GM23338 (cell line): ENCODE data around the gene ADAMTSL2.

Experiments
- EZH2 ChIP-seq: fragments of 200-600 bp; sonication (generic); IDR thresholded peaks from one replicate; pipeline ENCODE4 v1.8.0; 2017; ENCODE audit warnings: antibody characterized with exemption, mild to moderate bottlenecking, low read depth; ENCODE audit not compliant: unreplicated experiment
- EZH2phosphoT487 ChIP-seq: fragments of 200-600 bp; sonication (generic); IDR thresholded peaks from one replicate; pipeline ENCODE4 v1.8.1; 2018; ENCODE audit warnings: antibody characterized with exemption; ENCODE audit not compliant: unreplicated experiment
- JUNB ChIP-seq: IDR thresholded peaks from one replicate; pipeline ENCODE4 v1.6.1; 2016; ENCODE audit warnings: antibody characterized with exemption; ENCODE audit not compliant: unreplicated experiment
- POLR2AphosphoS5 ChIP-seq: IDR thresholded peaks from 2 replicates; pipeline ENCODE4 v1.6.1; 2016; ENCODE audit warnings: antibody characterized with exemption, low read depth
- ZNF331 ChIP-seq: fragments of 250-450 bp; sonication (Bioruptor Pico); IDR thresholded peaks from 2 replicates; pipeline ENCODE4 v1.5.0; 2020; ENCODE audit warnings: low read depth, mild to moderate bottlenecking, moderate library complexity
- TF ChIP-seq, protein P1 (sequence below), 2 experiments: fragments of 200-600 bp in 1 of 2; sonication (generic) in 1 of 2; conservative IDR thresholded peaks; 2 replicates each; pipeline versions ENCODE4 v1.5.1 to v1.6.1; 2016 to 2017; ENCODE audit warnings: antibody characterized with exemption in 2 of 2, low read depth in 2 of 2, mild to moderate bottlenecking in 2 of 2, moderate library complexity in 1 of 2
- TF ChIP-seq, protein P2 (sequence below): IDR thresholded peaks from one replicate; pipeline ENCODE4 v1.6.1; 2018; ENCODE audit warnings: antibody characterized with exemption; ENCODE audit not compliant: unreplicated experiment
- TF ChIP-seq, protein P3 (sequence below): IDR thresholded peaks from 2 replicates; pipeline ENCODE4 v1.6.1; 2016; ENCODE audit warnings: antibody characterized with exemption

DNA sequence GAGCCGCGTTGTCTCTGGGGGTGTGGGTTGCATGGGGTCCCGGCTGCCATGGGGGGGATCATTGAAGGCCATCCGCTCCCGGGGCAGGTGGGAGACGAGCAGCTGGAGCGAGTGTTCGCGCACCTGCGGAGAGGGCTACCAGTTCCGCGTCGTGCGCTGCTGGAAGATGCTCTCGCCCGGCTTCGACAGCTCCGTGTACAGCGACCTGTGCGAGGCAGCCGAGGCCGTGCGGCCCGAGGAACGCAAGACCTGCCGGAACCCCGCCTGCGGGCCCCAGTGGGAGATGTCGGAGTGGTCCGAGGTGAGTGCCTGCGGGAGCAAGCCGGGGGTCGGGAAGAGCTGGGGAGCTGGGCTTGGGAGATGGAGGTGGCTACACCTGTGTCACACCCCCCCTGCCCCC is 33.7 kb downstream of the ADAMTSL2 start:
- TF ChIP-seq JUNB (no peak), POLR2AphosphoS5 (no peak), EZH2 (no peak), ZNF331 (CRISPR knock-in tag) (no peak), EZH2phosphoT487 (no peak)
- TF ChIP-seq, protein P1, sequence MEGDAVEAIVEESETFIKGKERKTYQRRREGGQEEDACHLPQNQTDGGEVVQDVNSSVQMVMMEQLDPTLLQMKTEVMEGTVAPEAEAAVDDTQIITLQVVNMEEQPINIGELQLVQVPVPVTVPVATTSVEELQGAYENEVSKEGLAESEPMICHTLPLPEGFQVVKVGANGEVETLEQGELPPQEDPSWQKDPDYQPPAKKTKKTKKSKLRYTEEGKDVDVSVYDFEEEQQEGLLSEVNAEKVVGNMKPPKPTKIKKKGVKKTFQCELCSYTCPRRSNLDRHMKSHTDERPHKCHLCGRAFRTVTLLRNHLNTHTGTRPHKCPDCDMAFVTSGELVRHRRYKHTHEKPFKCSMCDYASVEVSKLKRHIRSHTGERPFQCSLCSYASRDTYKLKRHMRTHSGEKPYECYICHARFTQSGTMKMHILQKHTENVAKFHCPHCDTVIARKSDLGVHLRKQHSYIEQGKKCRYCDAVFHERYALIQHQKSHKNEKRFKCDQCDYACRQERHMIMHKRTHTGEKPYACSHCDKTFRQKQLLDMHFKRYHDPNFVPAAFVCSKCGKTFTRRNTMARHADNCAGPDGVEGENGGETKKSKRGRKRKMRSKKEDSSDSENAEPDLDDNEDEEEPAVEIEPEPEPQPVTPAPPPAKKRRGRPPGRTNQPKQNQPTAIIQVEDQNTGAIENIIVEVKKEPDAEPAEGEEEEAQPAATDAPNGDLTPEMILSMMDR (conservative IDR thresholded peaks at IDR 0.05; ENCODE audit: low read depth in 2 of 2) = no peak
- TF ChIP-seq, protein P2, sequence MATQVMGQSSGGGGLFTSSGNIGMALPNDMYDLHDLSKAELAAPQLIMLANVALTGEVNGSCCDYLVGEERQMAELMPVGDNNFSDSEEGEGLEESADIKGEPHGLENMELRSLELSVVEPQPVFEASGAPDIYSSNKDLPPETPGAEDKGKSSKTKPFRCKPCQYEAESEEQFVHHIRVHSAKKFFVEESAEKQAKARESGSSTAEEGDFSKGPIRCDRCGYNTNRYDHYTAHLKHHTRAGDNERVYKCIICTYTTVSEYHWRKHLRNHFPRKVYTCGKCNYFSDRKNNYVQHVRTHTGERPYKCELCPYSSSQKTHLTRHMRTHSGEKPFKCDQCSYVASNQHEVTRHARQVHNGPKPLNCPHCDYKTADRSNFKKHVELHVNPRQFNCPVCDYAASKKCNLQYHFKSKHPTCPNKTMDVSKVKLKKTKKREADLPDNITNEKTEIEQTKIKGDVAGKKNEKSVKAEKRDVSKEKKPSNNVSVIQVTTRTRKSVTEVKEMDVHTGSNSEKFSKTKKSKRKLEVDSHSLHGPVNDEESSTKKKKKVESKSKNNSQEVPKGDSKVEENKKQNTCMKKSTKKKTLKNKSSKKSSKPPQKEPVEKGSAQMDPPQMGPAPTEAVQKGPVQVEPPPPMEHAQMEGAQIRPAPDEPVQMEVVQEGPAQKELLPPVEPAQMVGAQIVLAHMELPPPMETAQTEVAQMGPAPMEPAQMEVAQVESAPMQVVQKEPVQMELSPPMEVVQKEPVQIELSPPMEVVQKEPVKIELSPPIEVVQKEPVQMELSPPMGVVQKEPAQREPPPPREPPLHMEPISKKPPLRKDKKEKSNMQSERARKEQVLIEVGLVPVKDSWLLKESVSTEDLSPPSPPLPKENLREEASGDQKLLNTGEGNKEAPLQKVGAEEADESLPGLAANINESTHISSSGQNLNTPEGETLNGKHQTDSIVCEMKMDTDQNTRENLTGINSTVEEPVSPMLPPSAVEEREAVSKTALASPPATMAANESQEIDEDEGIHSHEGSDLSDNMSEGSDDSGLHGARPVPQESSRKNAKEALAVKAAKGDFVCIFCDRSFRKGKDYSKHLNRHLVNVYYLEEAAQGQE = no peak
- TF ChIP-seq, protein P3, sequence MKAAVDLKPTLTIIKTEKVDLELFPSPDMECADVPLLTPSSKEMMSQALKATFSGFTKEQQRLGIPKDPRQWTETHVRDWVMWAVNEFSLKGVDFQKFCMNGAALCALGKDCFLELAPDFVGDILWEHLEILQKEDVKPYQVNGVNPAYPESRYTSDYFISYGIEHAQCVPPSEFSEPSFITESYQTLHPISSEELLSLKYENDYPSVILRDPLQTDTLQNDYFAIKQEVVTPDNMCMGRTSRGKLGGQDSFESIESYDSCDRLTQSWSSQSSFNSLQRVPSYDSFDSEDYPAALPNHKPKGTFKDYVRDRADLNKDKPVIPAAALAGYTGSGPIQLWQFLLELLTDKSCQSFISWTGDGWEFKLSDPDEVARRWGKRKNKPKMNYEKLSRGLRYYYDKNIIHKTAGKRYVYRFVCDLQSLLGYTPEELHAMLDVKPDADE = no peak
